Measurements from ENCODE around the gene TAS2R39.
A peak's percentile ranks its signal among the peaks of the same experiment; 100 is the strongest.
"Not testable (repeated sequence)": the region's sequence is repeated elsewhere in the genome, so short reads cannot be mapped to it uniquely, and the experiment has no call there.

Gene TAS2R39

DNA sequence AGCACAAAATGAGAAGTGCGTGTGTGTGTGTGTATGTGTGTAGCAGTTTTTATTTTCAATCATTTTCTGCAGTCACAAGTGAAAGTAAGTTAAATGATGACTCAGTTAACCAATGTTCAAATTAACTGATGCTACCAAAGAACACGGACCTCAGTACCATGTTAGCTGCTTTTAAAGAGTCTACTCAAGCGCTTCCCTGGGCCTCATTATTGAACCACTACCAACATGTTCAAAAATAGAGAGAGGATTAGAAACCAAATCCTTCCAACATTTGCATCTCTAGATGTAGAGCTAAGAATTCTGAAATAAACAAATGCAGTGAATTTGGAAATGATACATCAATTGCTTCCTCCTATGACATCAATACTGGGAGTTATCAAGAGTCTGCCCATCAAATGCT, at the start of gene TAS2R39:
Gene TAS2R39 (plus strand): TSS at position 396 of the 400 bp plus-strand sequence. CDS start 0 bp downstream, at position 396.
- no peak for DNase-seq

DNA sequence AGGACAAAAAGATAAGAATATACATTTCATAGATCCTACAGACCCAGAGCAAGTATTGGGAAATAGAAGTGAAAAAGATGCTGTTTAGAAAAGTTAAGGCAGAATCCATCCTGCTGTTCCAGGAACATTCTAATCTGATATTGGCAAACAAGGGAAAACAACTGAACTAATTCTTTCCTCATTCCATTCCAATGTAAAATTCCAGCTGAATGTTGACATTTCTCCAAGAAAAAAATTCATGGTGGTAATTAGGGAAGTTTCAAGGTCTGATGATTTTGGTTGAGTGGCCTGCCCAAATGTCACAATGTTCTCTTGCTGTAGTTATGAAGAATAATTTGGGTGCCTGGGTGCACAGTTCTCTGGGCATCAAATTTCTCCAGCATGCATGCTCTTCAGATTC, 36.1 kb upstream of the TAS2R39 start:
- no peak for DNase-seq

DNA sequence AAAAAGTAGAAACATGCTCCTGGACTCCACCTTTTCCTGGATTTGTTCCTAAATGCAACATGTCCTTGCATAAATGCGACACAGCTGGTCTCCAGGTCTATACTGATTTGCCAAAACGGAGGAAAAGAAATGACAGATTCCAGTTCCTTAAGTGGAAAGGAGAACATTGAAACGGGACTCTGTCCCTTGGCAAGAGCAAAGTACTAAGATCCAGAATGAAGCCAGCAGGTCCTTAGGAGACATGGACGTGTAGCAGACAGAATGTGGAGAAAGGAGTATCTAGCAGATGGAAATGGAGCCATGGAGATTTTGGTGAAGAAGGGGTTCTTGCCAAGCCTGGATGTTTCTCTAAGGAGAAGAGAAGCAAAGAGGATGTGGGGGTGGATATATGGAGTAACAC, 35.2 kb upstream of the TAS2R39 start:
- DNase-seq: no peak

DNA sequence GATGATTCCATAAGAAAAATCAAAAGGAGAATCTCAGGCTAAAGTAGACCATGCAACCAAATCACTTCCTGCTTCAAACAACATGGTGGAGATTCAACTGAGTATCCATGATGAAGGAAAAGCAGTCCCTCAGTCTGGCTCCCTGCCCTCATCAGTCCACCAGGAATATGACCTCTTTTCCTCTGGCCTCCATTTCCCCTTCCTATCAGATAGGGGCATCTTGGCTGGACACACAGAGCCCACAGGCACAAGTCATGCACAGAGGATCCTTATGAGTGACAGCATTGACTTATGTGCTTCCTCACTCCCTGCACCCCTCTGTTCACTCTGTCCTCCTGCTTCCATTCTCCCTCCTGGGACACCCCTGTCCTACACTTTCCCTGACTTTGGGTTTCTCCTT, 34.6 kb upstream of the TAS2R39 start:
- no peak for DNase-seq

DNA sequence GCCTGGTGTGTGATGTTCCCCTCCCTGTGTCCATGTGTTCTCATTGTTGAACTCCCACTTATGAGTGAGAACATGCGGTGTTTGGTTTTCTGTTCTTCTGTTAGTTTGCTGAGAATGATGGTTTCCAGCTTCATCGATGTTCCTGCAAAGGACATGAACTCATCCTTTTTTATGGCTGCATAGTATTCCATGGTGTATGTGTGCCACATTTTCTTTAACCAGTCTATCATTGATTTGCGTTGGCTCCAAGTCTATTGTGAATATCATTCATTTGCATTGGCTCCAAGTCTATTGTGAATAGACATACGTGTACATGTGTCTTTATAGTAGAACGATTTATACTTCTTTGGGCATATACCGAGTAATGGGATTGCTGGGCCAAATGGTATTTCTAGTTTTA, 32.5 kb upstream of the TAS2R39 start:
- not testable (repeated sequence) for DNase-seq

DNA sequence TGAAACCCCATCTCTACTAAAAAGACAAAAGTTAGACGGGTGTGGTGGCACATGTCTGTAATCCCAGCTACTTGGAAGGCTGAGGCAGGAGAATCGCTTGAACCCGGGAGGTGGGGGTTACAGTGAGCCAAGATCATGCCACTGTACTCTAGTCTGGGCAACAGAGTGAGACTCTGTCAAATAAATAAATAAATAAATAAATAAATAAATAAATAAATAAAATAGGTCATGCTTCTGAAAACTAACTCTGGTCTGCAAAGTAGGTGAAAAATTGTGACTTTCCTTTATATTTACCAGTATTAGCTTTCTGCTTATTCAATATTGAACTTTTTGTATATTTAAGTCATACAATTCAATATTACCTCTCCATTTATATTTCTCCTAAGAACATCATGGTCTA, 24.6 kb upstream of the TAS2R39 start:
- not testable (repeated sequence) for DNase-seq

DNA sequence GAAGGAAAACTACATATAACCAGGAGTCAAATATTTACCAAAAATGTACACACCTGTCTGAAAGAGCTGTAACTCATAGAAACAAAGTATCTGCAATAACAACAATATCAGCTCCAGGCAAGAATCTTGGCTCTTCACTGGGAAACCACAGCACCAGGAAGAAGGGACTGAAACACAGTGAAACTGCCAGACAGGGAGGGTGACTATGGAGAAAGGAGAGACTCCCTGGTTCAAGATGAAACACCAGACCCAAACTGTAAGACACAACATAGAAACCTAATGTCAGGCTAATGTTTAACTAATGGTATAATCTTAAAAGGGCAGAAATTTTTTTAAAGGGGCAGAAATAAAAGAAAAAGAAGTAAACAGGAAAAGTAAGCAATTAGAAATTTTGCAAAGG, 11.5 kb upstream of the TAS2R39 start:
- no peak for DNase-seq

DNA sequence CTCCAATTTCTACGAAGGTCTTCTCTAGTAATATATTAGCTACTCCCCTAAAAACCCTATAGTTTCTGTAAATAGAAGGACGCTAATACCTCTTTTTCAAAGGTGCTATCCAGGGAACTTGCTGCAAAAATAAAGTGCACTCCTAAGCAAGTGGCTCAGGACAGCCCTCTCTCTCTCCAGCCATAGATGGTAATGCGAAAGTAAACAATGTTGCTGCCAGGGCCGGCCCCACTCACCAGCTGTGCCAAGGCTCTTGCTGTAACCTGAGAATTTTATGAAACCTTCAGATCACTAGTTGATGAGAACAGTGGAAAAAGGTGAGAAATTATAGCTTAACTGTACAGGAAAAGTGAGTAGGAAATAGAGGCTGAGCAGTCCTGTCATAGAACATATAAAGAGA, 10.9 kb upstream of the TAS2R39 start:
- no peak for DNase-seq

DNA sequence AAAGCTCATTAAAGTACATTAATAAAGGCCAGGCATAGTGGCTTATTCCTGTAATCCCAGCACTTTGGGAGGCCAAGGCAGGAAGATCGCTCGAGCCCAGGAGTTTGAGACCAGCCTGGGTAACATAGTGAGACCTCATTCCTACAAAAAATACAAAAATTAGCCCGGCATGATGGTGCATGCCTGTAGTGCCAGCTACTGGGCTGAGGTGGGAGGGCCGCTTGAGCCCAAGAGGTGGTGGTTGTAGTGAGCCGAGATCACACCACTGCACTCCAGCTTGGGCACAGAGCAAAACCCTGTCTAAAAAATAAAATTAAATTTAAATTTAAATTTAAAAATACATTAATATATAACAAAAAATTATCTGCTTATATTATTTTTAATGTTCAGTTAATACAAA, 7.1 kb upstream of the TAS2R39 start:
- DNase-seq: no peak

DNA sequence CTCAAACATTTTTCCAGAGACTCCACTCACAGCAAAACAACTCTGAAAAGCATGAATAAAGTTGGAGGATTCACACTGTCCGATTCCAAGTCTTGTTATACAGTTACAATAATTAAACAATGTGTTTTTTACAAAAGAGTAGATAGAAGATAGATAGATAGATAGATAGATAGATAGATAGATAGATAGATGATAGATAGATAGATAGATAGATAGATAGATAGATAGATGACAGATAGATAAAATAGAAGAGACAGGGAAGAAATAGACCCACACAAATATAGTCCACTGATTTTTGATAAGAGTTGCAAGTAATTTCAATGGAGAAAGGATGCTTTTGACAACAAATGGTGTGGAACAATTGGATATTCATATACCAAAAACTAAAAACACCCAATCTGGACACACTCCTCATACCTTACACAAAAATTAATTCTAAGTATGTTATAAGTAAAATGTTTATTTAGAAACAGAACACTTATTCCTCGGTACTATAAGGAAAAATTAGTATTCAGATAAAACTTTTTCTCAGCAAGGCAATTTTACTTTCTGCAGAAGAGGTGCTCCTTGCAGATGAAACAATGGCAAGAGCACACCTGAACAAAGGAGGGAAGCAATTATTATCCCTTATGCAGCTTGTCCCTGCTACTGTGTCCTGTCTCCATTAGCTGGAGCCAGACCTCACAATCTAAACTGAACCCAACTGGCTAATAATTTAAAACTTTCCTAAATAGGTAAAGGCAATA, 5.7 kb upstream of the TAS2R39 start:
- no peak for DNase-seq

DNA sequence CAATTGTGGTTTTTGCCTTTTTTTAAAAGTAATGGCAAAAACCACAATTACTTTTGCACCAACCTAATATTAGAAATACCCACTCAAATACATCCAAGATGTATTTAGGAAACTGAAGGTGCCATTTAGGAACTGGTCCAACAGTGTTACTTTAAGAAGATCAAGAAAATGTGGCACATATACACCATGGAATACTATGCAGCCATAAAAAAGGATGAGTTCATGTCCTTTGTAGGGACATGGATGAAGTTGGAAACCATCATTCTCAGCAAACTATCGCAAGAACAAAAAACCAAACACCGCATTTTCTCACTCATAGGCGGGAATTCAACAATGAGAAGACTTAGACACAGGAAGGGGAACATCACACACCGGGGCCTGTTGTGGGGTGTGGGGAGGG, 2.4 kb upstream of the TAS2R39 start:
- not testable (repeated sequence) for DNase-seq

DNA sequence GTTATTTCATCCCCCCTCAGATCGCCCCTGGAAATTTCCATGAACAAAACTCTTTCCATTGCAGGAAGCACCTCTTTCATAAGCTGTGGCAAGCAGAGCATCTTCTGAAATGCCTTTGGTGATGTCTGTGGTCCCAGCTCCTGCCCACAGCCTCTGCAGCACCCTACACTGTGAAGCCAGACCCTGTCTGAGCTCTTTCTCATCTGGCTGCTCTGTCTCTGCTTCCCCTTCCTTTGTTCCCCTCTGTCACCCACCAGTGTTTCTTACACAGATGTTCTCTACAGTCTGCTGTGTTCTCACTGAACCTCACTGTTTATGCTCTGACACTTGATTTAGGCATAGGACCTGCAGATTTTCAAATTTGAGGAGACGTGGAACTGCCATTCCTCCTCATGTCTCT, 1.9 kb upstream of the TAS2R39 start:
- DNase-seq: no peak

DNA sequence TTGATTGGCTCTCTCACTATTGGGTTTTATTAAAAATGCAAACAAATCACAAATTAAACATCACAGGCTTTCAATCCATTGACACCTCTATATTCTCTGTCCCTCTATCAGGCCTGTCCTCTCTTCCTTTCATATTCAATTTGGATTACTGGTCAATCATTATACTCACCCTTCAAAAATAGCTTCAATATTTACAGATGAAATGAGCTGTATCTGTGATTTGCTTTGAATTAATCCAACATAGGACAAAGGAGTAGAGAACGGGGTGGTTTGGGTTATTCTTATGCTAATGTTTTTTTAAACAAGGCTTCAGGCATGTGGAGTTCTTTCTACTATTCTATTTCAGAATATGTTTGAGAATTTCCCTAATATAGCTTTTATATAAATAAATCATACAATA, 2.3 kb downstream of the TAS2R39 start:
- no peak for DNase-seq

DNA sequence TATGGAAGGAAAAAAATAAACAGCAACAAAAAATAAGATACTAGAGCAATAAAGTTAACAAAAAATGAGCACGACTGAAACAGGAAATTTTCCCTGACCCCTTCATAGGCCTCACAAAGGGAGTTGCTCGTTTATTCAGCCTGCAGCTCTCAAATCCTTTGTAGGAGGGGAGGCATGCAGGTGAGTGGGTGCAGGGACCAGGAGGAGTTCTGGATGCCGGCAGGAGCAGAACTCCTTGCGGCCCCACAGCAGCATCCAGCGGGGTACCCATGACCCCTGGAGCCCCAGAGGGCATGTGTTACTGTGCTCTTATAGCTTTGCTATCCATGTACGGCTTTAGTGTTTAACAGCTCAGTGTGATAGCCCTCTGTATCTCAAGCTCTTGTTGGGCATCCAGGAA, 5.8 kb downstream of the TAS2R39 start:
- no peak for DNase-seq

DNA sequence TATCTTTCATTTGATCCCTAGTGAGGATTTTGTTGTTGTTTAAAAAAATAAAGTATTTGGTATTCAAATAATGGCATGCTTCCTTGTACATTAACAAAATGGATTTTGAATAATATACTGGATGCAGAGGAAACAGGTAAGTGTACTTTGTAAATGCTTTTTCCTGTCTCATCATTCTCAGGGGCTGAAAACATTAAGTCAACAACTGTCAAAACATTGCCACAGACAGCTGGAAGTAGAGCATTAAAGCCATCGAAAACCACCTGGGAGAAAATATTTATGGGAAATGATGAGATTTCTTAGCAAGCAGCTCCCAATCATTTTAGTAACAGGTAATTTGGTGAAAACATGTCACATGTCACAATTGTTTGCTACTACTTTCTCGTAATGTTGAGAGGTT, 10.7 kb downstream of the TAS2R39 start:
- no peak for DNase-seq

DNA sequence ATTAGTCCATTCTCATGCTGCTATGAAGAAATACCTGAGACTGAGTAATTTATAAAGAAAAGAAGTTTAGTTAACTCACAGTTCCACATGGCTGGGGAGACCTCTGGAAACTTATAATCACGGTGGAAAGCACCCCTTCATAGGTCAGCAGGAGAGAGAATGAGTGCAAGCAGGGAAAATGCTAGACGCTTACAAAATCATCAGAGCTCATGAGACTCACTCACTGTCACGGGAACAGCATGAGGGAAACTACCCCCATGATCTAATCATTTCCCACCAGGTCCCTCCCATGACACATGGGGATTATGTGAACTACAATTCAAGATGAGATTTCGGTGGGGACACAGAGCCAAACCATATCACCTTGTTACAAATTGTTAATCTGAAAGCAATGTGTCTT, 15.8 kb downstream of the TAS2R39 start:
- no peak for DNase-seq

DNA sequence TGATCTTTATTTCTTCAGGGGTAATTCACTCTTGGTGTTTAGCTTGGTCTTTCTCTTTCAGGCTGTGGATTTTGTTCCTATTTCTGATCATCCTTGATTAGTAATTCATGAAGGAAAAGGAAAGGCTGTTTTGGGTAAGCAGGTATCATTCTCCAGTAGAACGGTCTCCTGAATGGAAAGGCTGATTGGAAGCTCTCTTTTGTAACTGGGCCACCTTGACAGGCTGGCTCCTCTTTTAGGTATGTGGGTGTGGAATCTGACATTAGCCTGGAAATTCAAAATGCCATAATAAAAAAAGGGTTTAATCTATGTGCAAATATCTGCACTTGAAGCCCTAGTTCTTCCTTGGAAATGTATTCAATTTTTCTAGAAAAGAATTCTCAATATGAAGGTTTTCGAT, 18.9 kb downstream of the TAS2R39 start:
- no peak for DNase-seq

DNA sequence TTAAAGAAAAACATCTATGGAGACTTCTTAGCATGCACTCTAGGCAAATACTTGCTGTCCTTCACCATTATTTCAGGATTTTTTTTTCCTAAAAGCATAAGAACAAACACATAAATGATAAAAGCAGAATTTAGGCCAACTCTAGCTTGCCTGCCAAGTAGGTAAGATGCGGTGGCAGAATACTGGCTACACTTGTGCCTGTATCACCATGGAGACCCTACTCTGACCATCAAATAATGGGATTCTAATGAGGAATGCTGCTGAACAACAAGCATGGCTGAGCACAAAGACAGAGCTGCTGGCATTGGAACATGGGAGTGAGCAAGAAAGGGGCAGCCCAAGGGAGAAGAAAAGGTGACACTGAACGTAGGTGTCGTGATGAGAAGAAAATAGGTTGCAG, 20.2 kb downstream of the TAS2R39 start:
- no peak for DNase-seq

DNA sequence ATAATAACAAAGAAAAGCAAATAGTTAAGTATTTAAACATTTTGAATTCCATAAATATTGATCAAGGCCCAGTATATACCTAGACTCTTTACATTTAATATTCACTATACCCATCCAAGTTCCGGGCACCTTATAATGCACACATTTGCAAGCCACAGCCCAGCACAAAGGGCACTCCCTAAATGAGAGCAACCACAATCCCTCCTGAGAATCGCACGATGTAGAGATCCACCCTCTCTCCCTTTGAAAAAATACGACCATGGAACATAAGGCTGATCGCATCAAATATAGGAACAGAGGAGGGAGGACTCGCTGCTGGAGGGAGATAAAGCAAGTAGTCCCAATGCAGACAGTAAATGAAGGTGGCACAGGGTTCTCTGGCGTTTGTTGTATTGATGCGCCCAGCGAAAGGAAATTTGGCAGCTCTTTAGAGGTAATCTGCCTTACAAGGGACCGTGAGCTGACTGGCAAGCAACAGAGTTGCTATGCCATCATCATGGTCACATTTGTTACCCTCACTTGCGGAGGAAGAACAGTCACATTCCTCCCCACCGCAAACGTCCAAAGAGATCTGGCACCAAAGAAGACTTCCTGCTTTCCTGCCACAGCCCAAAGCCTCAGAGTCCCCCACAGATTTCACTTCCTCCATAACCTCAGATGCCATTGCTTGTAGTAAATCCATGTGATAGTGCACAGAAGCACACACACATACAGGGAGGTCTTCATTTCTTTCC, 22.5 kb downstream of the TAS2R39 start:
- DNase-seq: no peak

DNA sequence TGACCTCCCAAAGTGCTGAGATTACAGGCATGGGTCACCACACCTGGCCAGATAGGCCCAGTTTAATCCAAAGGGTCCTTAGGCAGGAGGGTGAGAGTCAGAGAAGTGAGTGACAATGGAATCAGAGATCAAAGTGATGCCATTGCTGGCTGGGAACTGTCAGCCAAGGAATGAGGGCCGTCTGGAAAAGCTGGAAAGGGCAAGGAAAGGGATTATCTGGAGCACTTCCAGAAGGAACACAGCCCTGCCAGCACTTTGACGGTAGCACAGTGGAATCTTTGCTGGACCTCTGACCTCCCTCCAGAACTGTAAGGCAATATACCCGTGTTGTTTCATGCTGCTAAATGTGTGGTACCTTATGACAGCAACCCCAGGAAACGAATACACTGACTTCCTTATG, 27.3 kb downstream of the TAS2R39 start:
- no peak for DNase-seq

DNA sequence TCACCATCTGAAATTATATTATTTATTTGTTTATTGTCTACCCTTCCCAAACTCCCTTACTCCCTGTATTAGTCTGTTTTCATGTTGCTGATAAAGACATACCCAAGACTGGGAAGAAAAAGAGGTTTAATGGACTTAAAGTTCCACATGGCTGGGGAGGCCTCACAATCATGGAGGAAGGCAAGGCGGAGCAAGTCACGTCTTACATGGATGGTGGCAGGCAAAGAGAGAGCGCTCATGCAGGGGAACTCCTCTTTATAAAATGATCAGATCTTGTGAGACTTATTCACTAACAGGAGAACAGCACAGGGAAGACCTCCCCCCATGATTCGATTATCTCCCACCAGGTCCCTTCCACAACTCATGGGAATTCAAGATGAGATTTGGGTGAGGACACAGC, 30.3 kb downstream of the TAS2R39 start:
- not testable (repeated sequence) for DNase-seq

DNA sequence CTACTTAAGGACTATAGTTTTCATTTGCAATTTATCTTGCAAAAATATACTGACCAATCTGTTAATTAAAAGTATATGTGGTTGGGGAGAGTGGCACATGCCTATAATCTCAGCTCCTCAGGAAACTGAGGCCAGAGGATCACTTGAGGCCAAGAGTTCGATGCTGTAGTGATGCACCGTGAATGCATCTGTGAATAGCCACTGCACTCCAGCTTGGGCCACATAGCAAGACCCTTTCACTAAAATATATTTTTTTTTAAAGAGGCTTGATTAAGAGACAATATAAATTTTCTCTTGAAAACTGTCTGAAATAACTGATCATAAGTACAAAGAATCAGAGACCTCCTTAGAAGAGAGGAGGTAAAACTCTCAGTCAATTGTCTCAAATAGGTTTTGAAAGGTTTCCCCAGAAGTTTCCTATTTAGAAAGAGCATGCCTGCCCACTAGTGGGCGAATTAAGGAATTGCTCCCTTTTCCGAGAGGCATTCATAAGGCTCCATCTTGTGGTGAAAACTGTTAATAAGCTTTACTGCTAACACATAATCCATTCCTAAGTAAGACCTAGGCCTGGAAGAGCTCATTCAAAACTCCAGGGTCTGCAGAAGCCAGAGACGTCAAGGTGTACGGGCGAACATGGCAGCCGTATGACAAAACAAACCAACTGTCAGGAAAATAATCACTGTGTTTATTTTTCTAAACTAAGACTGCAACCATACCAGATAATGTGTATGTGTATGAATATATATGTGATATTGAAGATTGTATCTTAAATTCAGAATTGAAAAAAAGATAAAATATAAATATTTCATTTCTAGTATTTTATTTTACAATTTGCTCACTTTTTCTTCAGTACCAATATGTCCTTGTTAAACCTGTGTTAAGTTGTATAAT, 31.8 kb downstream of the TAS2R39 start:
- peak; percentile 32 for DNase-seq

DNA sequence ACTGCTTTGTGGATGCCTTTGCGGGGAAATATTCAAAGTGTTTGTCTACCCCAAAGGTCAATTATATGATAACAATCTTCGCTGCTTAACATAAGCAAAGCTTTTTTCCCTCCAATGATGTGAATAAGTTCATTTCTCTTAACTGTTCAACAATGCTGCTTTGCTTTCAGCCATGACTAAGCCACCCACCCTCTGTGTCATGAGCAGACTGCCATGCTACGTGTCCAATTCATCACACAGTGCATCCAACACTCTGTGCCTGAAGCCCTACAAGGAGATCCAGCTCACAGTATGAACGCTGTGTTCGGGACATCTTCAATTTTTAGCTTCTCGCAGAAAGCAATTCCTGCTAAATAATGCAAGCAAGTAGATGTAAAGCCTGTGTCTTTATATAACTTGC, 32.9 kb downstream of the TAS2R39 start:
- no peak for DNase-seq

DNA sequence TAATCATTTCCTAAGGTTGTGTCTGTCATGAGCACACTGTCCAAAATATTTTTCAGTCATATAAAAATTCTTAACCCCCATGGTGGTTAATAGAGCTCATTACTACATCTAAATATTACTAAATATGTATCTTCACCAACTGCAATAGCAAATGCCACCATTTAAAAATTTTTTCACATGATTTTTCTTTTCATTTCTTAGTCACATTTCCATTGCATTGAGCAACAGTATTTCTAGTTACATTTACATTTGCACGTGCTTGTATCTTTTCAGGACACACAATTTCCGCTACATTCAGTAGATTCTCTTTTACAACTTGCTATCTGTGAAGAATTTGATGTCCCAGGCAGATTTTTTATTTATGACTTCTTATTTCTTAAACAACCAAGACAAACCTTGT, 33.5 kb downstream of the TAS2R39 start:
- DNase-seq: no peak

Measured in stimulated activated CD4-positive, alpha-beta T cell treated with anti-CD3 and anti-CD28 coated beads, Interleukin-4, amount 100 ng/mL, for 1 hour (primary cell).